T1000 (cell line): ENCODE measurements around the gene LCN12.

ENCODE experiments used
- DNase-seq: peaks from one replicate; lab custom pipeline; 2025; ENCODE audit warnings: mixed read lengths; lab: John Stamatoyannopoulos, UW

The LCN12 gene

DNA sequence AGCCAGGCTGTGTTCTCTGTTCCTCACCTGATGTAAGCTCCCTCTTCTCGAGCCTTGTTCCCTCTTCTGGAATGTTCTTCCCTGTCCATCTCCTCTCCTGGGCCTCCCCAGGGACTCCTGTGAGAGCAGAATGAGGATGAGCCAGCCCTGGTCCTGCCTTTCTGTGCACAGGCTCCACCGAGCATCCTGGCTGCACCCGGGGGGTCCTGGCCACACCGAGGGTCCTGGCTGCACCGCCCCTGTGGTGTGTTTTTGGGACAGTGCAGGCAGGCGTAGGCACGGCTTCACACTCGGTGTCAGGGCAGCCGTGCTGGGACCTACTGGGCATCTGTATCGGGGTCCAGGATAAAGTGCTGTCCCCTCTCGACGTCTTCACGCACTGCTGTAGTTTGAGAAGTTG is 25.3 kb upstream of the LCN12 start:
- no peak for DNase-seq

DNA sequence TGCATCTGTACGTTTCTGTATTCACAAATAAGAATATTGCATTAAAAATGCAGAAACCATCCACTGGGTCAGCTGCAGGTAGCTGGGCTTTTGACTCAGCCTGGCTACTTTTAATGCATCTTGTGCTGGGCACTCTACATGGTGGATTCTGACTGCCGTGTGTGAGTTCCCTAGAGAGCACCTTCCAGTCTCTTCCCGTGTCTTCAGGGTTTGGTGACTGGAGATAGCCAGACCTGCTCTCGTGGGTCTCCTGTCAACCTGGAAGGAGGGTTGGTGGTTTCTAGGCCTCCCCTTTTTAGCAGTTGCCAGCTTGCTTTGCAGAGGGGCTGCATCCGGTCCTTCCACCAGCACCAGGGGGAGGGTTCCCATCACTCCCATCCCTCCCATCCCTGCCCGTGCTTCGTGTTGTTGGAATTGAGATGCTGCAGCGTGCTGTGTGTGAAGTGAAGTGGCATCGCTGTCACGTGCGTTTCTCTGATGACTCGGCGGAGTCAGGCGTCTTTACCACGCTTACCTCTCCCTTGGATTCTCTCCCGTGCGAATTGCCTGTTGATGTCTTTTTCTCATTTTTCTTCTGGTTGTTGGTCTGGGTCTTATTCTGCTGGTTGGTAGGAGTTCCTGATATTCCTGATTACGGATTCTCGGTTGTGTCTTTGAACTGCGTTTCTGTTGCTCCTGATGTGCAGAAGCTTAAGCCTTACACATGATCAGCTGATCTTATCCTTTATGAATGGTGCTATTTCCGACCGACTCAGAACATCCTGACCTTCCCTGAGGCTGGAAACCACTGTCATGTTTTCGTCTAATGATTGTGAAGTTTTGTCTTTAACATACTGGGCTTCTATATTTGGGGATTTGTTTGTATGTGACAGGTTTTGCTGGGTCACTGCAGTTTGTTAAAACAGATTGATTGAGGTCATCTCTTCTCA is 24.5 kb upstream of the LCN12 start:
- DNase-seq: no peak

DNA sequence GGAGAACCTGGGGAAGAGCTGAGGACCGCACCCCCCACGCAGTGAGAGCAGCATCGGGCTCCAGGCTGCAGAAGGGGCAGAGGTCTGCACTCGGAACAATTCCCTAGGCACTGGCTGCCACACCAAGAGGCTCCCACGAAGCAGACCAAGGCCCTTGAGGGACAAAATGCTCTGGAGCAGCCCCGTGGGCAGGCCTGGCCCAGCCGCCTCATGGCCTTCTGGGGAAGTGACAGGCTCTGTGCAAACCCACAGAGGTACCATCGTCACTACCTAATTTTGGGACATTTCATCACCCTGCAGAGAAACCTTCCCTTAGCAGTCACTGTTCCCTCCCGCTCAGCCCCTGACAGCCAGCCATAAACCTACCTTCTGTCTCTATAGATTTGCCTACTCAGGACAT is 23.5 kb upstream of the LCN12 start:
- no peak for DNase-seq

DNA sequence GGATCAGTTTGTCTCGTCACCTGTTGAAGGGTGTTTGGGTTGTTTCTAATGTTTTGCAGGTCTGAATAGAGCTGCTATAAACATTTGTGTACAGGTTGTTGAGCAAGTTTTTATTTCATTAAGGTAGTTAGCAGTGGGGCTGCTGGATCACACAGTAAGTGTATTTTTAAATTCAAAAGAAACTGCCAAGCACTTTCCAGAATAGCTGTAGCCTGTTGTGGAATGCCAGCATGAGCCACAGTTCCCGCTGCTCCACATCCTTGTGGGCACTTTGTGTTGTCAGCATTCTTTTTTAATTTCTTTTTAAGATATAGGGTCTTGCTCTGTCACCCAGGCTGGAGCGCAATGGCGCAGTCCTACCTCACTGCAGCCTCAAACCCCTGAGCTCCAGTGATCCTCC is 22.1 kb upstream of the LCN12 start:
- no peak for DNase-seq

DNA sequence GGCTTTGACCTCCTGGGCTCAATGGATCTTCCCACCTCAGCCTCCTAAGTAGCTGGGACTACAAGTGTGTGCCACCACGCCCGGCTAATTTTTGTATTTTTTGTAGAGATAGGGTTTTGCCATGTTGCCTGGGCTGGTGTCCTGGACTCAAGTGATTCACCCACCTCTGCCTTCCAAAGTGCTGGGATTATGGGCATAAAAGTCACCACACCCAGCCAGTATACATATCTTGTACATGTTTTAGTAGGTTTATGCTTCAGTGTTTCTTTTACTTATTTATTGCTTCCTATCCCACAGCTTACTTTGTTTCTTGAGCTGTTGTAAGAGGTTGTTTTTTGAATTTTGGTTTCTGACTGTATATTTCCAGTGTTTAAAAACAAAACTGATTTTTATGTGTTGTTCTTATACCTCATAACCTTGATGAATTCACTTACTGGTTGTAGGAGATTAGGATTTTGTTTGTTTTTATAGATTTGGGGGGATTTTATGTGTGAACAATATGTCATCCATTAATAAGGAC is 20.4 kb upstream of the LCN12 start:
- DNase-seq: no peak

DNA sequence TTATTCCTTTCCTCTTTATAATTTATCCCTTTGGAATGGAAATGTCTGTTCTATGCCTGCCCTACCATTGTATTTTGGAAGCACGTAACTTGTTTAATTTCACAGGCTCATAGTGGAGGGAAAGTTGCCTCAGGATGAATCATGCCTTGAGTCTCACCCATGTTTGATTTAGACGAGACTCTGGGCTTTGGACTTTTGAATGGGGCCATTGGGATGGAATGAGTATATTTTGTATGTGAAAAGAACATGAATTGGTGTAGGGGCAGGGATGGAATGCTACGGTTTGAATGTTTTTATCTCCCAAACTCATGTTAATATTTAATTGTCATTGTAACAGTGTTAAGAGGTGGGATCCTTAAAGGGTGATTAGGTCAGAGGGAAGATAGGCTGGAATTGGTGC is 17.8 kb upstream of the LCN12 start:
- no peak for DNase-seq

DNA sequence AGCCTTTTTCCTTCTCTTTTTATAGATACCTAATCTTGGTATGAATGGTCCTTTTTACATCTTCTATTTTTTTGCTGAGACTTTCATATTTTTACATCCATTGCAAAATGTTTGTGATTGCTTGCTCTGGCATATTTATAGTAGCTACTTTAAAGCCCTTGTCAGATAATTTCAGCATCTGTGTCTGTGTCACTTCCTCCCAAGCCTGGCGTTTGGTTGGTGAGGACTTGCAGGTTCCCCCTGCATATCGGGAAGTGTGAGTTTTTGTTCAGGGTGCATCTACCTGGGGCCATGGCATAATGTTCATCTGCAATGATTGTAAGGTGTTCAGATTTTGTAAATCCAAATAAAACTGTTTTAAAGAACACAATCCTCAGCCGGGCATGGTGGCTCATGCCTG is 16.4 kb upstream of the LCN12 start:
- DNase-seq: no peak

DNA sequence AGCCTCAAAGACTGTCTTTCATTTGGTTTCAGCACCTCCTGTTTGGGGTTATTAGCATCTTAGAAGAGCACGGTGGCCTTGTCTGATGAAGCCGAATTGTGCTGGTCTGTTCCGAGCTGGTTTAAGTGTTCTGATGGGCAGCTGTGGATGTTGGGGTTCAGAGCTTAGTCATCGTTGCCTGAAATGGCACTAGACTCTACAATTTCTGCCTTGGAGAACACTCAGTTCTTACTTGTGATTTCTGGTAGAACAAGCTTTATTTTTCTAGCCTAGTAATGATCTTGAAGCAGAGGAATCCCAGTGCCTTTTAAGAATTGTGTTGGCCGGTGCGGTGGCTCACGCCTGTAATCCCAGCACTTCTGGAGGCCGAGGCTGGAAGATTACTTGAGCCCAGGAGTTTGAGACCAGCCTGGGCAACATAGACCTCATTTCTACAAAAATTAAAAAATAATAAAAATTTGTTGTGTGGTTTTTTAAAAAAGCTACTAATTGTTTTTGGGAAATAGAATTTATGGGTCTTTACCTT is 15.4 kb upstream of the LCN12 start:
- no peak for DNase-seq

DNA sequence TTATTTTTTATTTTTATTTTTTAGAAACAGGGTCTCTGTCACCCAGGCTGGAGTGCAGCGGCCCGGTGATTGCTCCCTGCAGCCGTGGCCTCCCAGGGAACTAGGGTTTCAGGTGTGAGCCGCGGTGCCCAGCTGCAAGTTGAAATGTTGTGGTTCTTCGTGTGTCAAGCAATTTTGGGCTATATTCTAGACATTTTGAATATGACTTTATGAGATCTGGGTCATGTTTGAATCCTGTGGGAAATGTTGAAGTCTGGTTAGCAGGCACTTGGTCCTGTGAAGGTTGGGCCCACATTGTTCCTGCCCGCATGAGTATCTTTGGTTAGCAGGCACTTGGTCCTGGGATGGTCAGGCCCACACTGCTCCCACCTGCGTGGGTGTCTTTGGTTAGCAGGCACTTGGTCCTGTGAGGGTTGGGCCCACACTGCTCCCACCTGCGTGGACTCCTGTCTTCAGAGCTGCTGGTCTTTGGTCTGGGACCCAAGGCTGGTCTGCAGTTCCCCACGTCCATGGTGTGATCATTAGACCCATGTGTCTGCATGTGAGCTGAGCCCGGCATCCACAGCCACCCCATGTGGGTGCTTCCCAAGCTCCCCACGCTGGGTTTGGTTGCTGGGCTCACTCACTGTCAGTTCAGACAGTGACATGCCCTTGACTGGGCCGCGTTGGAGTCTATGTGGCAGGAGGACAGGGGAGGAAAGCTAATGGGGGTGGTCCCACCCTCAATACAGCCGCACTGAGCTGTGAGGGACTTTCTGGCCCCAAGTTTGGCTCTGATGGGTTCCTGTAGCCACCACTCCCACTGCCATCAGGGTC is 14.7 kb upstream of the LCN12 start:
- no peak for DNase-seq

DNA sequence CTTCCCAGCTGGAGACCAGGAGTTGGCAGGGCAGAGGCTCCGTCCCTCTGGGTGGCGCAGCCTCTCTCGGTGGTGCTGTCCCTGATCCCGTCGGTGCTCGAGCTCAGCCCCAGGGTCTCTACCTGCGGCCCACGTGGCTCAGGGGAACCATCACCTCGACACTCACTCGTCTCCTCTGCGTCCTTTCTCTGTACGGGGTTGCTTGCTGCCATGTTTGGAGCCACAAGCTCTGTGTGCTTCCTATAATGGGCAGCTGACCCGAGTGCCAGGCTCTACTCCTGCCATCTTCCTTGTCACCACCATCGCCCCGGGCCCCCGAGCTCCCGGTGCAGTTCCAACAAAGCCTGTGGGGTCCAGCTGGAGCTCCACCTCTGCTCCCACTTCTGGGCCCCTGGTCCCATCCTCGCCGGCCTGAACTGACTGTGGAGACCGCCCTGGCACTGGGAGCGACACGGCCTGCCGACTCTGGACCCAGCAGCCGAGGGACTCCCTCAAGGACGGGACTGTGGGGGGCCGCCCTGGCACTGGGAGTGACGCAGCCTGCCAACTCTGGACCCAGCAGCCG is 12.6 kb upstream of the LCN12 start:
- no peak for DNase-seq

DNA sequence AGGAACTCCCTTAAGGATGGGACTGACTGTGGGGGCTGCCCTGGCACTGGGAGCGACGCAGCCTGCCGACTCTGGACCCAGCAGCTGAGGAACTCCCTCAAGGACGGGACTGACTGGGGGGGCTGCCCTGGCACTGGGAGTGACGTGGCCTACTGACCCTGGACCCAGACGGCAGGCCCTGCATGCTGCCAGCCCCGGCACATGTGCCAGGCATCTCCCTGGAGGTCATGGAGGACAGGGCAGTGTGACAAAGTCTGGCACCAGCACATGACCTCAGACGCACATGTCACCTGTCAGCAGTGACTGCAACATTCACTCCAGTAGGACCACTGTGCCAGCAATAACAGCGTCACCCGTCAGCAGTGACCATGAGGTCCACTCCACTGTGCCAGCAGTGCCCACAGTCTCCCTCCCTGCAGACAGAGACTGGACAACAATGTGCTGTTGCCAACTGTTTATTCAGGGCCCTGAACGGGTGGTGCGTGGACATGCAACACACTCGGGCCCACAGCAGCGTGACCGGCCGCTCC is 12.0 kb upstream of the LCN12 start:
- DNase-seq: no peak

DNA sequence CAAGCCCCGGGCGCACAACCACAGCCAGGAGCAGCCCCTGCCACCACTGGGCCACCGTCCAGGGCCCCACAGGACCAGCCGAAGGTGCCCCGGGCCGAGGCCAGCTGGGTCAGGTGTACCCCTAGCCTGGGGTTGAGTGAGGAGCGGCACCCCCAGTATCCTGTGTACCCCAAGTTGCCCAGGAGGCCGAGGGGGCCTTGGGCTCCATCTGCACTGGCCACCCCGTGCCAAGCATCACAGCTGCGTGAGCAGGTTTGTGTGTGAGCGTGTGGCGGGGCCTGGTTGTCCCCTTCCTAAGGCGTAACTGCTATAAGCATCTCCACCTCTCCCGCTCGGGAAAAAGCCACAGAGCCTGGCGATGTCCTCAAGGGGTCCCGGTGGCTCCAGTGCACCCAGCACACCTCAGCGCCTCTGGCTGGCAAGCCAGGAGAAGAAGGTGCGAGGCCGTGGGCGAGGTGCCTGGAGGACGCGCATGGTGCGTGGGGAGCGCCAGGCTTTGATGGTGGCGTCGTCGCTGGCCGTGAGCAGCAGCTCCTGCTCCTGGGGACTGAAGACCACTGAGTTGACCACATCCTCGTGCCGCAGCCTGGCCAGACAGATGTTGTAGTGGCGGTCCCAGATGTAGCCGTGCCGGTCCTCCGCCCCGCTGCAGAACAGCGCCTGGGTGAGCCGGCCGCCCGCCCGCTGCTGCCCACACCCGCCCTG is 11.4 kb upstream of the LCN12 start:
- DNase-seq: no peak

DNA sequence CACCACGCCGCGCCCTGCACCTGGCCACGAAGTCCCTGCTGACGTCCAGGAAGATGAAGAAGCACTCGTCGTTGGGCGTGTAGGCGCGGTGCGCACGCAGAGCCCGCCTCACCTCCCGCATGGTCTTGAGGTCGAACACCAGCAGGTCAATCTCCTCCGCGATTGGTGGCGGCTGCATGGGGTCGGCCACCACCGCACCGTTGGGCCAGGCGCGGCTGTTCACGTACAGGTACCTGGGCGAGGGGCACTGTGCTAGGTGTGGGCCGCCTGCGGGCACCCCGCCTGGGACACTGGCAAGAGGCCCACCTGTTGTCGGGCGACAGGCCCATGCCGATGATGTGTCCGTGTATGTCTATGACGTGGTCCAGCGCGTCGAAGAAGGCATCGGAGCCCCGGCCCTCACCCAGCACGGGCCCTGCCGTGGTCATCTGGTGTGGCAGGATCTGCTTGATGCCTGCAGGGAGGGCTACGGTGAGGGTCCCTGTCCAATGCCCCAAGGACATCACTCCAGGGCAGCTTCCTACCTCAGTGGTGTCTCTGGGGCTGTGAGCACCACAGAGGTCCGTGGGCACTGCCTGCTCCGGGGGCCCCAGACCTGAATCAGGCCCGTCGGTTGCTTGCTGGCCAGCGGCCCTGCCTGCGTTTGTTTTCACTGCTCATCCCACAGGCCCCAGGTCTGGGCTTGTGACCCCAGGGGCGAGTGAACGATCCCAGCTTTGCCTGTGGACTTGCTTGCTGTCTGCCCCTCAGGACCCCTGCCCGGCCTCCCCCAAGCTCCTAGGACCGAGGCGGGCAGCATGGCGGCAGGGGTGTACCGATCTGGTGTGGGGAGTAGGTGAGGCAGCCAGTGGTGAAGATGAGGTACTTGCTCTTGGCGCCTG is 10.6 kb upstream of the LCN12 start:
- DNase-seq: no peak

DNA sequence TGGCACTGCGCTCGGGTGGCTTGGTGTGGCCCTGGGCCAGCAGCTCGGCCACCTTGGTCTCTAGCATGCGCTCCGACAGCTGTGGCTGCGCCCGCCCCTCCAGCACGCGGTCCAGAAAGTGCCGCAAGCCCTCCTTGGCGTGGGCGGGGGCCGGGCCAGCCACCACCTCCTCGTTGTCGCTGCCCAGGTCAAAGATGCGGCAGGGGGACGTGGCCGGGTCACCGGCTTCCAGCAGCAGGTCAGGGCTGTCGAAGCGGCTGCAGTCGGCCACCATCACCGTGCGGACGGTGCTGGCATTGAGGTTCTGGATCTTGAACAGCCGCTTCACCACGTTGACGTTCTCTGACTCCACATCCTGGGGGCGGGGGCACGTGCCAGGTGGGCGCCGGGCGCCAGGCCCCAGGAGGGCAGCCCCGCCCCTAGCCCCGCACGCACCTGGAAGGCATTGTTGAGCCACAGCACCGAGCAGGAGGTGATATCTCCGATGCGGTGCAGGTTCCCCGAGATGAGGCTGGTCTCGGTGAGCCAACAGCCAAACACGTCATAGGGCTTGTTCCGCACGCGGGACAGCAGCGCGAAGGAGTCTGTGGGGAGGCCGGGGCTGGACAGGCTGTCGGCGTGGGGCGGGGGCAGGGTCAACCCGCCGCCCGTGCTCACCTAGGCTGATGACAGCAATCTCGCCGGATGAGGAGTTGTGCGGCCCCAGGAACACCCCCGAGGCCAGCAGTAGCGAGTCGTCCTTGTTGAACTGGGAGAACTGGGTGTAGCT is 9.8 kb upstream of the LCN12 start:
- no peak for DNase-seq

DNA sequence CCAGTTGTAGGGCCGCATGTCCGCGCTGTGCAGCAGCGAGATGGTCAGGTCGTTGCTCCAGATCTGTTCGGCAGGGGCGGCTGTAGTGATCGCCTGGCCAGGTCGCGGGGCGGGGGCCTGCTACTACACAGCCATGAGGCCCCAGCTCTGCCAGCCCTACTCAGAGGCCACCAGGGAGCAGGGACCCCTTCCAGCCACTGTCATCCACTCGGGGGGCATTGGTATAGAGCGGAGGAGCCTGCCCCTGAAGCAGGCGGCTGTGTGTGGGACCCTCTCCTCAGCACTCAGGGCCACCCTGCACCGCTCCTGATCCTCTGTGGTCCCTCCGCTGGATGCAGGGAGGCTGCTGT is 9.2 kb upstream of the LCN12 start:
- no peak for DNase-seq

DNA sequence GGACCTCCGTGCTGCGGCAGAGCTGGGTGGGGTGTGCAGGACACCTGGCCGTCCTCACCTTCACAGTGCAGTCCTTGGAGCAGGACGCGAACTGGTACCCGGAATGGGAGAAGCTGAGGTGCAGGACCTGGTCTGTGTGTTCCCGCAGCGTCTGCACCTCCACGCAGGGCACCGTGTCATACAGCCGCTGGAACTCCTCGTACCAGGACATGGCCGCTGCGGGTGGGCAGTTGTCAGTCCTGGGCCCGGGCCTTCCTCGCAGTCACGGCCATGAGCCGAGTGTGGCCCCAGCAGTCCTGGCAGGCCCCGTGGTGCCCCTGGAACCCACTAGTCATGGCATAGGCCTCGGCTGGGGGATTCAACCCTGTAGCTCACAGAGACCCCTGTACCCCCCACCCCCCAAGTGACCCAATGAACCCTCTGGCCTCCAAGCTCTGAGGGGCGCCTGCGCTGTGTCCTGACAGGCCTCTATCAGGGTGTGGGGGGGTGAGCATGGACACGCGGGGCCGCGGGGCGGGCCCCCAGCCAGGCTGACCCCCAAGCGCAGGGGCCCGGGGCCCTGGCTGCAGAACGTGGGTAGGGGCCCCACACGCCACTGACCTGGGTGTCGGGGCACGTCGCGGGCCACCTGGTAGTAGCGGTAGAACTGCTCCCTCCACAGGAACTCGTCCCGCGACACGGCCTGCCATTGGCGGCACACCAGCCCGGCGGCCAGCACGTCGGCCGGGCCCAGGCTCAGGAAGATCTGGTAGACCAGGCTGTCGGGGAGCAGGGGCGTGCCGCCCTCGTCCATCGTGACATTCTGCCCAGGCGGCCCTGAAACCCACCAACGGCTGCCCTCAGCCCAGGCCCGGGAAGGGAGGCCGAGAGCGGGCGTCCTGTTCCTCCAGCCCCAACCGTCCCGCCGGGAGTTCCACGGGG is 8.5 kb upstream of the LCN12 start:
- DNase-seq: no peak

DNA sequence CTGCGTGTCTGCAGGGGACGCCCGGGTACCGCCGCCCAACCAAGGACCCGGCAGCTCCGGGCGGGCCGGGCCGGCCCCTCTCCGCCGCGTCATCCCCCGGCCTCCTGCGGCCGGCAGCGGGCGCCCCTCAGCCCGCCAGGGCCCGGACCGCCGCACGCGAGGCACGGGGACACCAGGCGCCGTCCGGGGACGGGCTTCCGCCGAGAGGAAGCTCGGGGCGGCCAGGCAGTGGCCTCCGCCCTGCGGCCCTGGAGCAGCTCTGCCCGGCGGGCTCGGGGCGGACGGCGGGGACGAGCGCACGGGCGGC is 7.9 kb upstream of the LCN12 start:
- no peak for DNase-seq

DNA sequence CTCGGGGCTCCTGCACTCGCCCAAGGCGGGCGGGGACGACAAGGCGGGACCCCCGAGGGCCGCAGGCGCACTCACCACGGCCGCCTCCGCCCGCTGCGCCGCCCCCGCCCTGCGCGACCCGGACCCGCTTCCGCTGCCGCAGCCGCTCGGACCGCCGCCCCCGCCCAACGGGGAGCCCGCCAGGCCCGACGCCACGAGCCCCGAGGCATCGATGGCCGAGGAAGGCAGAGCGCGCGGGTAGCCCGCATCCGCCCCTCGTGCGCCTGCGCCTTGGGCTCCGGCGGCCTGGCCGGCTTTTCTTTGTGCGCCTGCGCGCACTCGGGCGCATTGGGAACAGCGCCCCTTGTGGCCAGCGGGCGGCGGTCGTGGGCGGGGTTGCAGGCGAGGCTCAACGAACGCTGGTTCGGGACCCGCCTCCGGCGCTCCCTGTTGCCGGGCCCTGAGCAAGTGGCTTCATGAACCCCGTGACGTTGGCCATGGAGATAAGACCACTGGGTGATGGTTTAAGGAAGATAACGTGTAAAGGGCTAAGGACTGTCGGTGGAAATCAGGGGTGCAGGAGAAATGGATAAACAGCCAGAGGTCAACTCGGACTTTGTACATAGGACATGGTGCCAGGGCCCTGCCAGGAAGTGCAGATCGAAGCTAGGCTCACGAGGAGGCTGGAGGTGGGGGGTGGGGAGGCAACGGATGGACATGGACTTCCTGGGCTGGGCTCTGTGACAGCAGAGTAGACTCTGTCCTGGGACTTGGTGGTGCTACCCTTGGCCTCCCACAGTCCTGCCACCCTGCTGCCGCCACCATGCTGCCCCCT is 7.3 kb upstream of the LCN12 start, which contains the start of the genes C8G and FBXW5:
Gene C8G, plus strand, starts transcription at position 725 of the 814 bp plus-strand sequence. Its CDS starts 78 bp downstream, at position 803.
Gene FBXW5, minus strand, starts transcription at position 220 of the 814 bp plus-strand sequence. CDS start 655 bp downstream, outside the sequence.
- peak; percentile 92 for DNase-seq
